HepG2 (cell line): Measurements from ENCODE around the gene USP35. TPM values are rescaled to one million over a fixed set of nuclear protein-coding genes. Genes with fewer than 3 reads are reported as not detected.

ENCODE experiments used
- ADNP ChIP-seq: sonication (generic); formaldehyde crosslinking; IDR thresholded peaks from 2 replicates; pipeline ENCODE4 v1.4.0; 2020; ENCODE audit warnings: missing genetic modification reagents
- ZNF292 ChIP-seq: sonication (generic); formaldehyde crosslinking; IDR thresholded peaks from 2 replicates; pipeline ENCODE4 v1.8.1; 2022; ENCODE audit warnings: mild to moderate bottlenecking, low read depth, missing genetic modification reagents, borderline replicate concordance
- polyA plus RNA-seq, 8 experiments: library from polyadenylated mRNA; depleted of rRNA in 3 of 8; stranded (reverse) in 7 of 8; unstranded in 1 of 8; fragments of >200 nt; fragmentation: Illumina TruSeq in 4 of 8; extraction: Trizol in 4 of 8; gene quantifications; 2 replicates each; pipeline versions ENCODE4 v1.2.1 to v1.2.3, GENCODE V29; 2011 to 2016; ENCODE audit warnings: low read depth in 4 of 8, missing spikeins in 1 of 8, mixed read lengths in 1 of 8; ENCODE audit not compliant: insufficient read depth in 1 of 8
- total RNA-seq, 5 experiments: library from RNA; depleted of rRNA; stranded (reverse); fragments of >200 nt; fragmentation: Illumina TruSeq; extraction: Trizol; gene quantifications; 2 replicates each; pipeline ENCODE4 v1.2.3, GENCODE V29; 2016; ENCODE audit warnings: low read depth in 1 of 5
- TF ChIP-seq, protein P1 (sequence below): sonication (generic); formaldehyde crosslinking; IDR thresholded peaks from 2 replicates; pipeline ENCODE4 v1.4.0; 2020; ENCODE audit warnings: missing genetic modification reagents, borderline replicate concordance
- TF ChIP-seq, protein P2 (sequence below): sonication (generic); formaldehyde crosslinking; IDR thresholded peaks from 2 replicates; pipeline ENCODE4 v1.8.0; 2022; ENCODE audit warnings: missing genetic modification reagents, mild to moderate bottlenecking, moderate library complexity, borderline replicate concordance

USP35 gene
- total and polyA plus RNA-seq, 2 of the 13 experiments (the other 11 are each of a cell fraction or from before 2014, with no cell fraction given), result 4.6 to 7.7 TPM

DNA sequence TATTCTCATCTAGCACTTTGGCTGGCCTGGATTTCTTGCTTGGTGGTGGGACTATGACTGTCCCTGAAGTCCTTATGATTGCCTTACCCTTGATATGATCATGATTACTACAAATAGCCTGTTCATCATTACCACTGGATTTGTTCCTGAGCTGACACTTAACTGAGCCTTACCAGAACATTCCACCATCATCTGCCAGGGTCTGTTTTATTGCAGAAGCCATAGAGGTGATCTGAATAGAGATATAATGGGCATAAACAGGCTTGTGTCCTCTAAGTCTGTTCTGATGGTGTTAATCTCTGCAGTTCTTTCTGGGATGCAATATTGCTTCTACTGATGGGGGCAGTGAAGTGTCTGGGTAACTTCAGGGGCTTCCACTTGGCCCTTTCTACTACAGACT is 36.9 kb upstream of the USP35 start (continued):
- TF ChIP-seq, protein P1, sequence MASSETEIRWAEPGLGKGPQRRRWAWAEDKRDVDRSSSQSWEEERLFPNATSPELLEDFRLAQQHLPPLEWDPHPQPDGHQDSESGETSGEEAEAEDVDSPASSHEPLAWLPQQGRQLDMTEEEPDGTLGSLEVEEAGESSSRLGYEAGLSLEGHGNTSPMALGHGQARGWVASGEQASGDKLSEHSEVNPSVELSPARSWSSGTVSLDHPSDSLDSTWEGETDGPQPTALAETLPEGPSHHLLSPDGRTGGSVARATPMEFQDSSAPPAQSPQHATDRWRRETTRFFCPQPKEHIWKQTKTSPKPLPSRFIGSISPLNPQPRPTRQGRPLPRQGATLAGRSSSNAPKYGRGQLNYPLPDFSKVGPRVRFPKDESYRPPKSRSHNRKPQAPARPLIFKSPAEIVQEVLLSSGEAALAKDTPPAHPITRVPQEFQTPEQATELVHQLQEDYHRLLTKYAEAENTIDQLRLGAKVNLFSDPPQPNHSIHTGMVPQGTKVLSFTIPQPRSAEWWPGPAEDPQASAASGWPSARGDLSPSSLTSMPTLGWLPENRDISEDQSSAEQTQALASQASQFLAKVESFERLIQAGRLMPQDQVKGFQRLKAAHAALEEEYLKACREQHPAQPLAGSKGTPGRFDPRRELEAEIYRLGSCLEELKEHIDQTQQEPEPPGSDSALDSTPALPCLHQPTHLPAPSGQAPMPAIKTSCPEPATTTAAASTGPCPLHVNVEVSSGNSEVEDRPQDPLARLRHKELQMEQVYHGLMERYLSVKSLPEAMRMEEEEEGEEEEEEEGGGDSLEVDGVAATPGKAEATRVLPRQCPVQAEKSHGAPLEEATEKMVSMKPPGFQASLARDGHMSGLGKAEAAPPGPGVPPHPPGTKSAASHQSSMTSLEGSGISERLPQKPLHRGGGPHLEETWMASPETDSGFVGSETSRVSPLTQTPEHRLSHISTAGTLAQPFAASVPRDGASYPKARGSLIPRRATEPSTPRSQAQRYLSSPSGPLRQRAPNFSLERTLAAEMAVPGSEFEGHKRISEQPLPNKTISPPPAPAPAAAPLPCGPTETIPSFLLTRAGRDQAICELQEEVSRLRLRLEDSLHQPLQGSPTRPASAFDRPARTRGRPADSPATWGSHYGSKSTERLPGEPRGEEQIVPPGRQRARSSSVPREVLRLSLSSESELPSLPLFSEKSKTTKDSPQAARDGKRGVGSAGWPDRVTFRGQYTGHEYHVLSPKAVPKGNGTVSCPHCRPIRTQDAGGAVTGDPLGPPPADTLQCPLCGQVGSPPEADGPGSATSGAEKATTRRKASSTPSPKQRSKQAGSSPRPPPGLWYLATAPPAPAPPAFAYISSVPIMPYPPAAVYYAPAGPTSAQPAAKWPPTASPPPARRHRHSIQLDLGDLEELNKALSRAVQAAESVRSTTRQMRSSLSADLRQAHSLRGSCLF (CRISPR knock-in tag), result no peak
- TF ChIP-seq, protein P2, sequence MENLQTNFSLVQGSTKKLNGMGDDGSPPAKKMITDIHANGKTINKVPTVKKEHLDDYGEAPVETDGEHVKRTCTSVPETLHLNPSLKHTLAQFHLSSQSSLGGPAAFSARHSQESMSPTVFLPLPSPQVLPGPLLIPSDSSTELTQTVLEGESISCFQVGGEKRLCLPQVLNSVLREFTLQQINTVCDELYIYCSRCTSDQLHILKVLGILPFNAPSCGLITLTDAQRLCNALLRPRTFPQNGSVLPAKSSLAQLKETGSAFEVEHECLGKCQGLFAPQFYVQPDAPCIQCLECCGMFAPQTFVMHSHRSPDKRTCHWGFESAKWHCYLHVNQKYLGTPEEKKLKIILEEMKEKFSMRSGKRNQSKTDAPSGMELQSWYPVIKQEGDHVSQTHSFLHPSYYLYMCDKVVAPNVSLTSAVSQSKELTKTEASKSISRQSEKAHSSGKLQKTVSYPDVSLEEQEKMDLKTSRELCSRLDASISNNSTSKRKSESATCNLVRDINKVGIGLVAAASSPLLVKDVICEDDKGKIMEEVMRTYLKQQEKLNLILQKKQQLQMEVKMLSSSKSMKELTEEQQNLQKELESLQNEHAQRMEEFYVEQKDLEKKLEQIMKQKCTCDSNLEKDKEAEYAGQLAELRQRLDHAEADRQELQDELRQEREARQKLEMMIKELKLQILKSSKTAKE, result no peak
- TF ChIP-seq ZNF292 (CRISPR knock-in tag) (no peak), ADNP (CRISPR knock-in tag) (no peak)
